WTC11 (cell line): ENCODE measurements around the gene PANK4.

Experiments
- CREB1 ChIP-seq: sonication (generic); formaldehyde crosslinking; IDR thresholded peaks from 2 replicates; pipeline ENCODE4 v1.8.0; 2023; ENCODE audit warnings: mild to moderate bottlenecking, missing genetic modification reagents
- CTCF ChIP-seq: fragments of 200-600 bp; IDR thresholded peaks from 2 replicates; pipeline ENCODE4 v1.8.0; 2022; ENCODE audit warnings: antibody characterized with exemption
- ELF4 ChIP-seq: sonication (generic); formaldehyde crosslinking; IDR thresholded peaks from 2 replicates; pipeline ENCODE4 v1.8.1; 2022; ENCODE audit warnings: low read depth, mild to moderate bottlenecking, moderate library complexity, missing genetic modification reagents
- GRHL2 ChIP-seq: fragments of 250-450 bp; sonication (Bioruptor Pico); IDR thresholded peaks from 2 replicates; pipeline ENCODE4 v1.8.0; 2022; ENCODE audit warnings: mild to moderate bottlenecking, moderate library complexity; ENCODE audit not compliant: insufficient replicate concordance, severe bottlenecking
- HMGXB4 ChIP-seq: sonication (generic); formaldehyde crosslinking; IDR thresholded peaks from 2 replicates; pipeline ENCODE4 v1.8.1; 2023; ENCODE audit warnings: mild to moderate bottlenecking, moderate library complexity, missing genetic modification reagents
- JUN ChIP-seq: sonication (generic); formaldehyde crosslinking; IDR thresholded peaks from 2 replicates; pipeline ENCODE4 v1.8.0; 2023; ENCODE audit warnings: mild to moderate bottlenecking, missing genetic modification reagents
- MAX ChIP-seq: sonication (generic); formaldehyde crosslinking; IDR thresholded peaks from 2 replicates; pipeline ENCODE4 v1.8.0; 2022; ENCODE audit warnings: mild to moderate bottlenecking, missing genetic modification reagents
- RELA ChIP-seq: sonication (generic); formaldehyde crosslinking; IDR thresholded peaks from 2 replicates; pipeline ENCODE4 v1.8.1; 2022; ENCODE audit warnings: missing genetic modification reagents, mild to moderate bottlenecking, borderline replicate concordance
- SMAD3 ChIP-seq: sonication (generic); formaldehyde crosslinking; IDR thresholded peaks from 2 replicates; pipeline ENCODE4 v1.8.0; 2022; ENCODE audit warnings: missing genetic modification reagents, mild to moderate bottlenecking, borderline replicate concordance
- SP1 ChIP-seq: sonication (generic); formaldehyde crosslinking; conservative IDR thresholded peaks from 2 replicates; pipeline ENCODE4 v1.8.1; 2022; ENCODE audit warnings: missing genetic modification reagents
- TCF7 ChIP-seq: sonication (generic); formaldehyde crosslinking; IDR thresholded peaks from 2 replicates; pipeline ENCODE4 v1.8.0; 2022; ENCODE audit warnings: mild to moderate bottlenecking, low read depth, missing genetic modification reagents, moderate library complexity
- ZBTB43 ChIP-seq: sonication (generic); formaldehyde crosslinking; IDR thresholded peaks from 2 replicates; pipeline ENCODE4 v1.8.1; 2023; ENCODE audit warnings: mild to moderate bottlenecking, missing genetic modification reagents
- ZNF138 ChIP-seq: sonication (generic); formaldehyde crosslinking; conservative IDR thresholded peaks from 2 replicates; pipeline ENCODE4 v1.8.1; 2022; ENCODE audit warnings: mild to moderate bottlenecking, moderate library complexity, missing genetic modification reagents

- TF ChIP-seq SP1 (CRISPR knock-in tag) (no peak), CTCF (no peak), MAX (CRISPR knock-in tag) (no peak), RELA (no peak), CREB1 (CRISPR knock-in tag) (no peak), SMAD3 (CRISPR knock-in tag) (no peak), ZBTB43 (CRISPR knock-in tag) (no peak), JUN (CRISPR knock-in tag) (no peak), HMGXB4 (CRISPR knock-in tag) (no peak), GRHL2 (no peak), ELF4 (CRISPR knock-in tag) (no peak), ZNF138 (CRISPR knock-in tag) (no peak), TCF7 (CRISPR knock-in tag) (no peak)
Observed at GRCh38 chr1:2460203-2460602, 66.2 kb downstream of the PANK4 start.
